Ectodermal cell (in vitro differentiated cells): ENCODE measurements around the gene EFL1. TPM values are rescaled to one million over a fixed set of nuclear protein-coding genes. Genes with fewer than 3 reads are reported as not detected.
A peak's percentile ranks its signal among the peaks of the same experiment; 100 is the strongest.
"Not testable (repeated sequence)": the region's sequence is repeated elsewhere in the genome, so short reads cannot be mapped to it uniquely, and the experiment has no call there.

Source experiments
- H3K27ac ChIP-seq: 2 replicates; pipeline ENCODE4 v1.7.0; 2013; ENCODE audit warnings: mild to moderate bottlenecking, low read depth, low read length; ENCODE audit not compliant: insufficient read depth, poor library complexity, severe bottlenecking
- H3K27me3 ChIP-seq: 2 replicates; pipeline ENCODE4 v1.7.0; 2013; ENCODE audit warnings: mild to moderate bottlenecking, low read length; ENCODE audit not compliant: insufficient read depth, control insufficient read depth, poor library complexity, severe bottlenecking
- H3K36me3 ChIP-seq: one replicate; pipeline ENCODE4 v1.7.0; 2013; ENCODE audit warnings: low read length; ENCODE audit not compliant: control insufficient read depth, insufficient read depth
- H3K4me1 ChIP-seq: one replicate; pipeline ENCODE4 v1.7.0; 2013; ENCODE audit warnings: low read length; ENCODE audit not compliant: control insufficient read depth, insufficient read depth
- H3K4me3 ChIP-seq: 2 replicates; pipeline ENCODE4 v1.7.0; 2013; ENCODE audit warnings: low read depth, low read length, control low read depth; ENCODE audit not compliant: insufficient read depth
- H3K9me3 ChIP-seq: 2 replicates; pipeline ENCODE4 v1.7.0; 2013; ENCODE audit warnings: mild to moderate bottlenecking, low read length, moderate library complexity; ENCODE audit not compliant: control insufficient read depth
- WGBS, 2 experiments: methylation state at CpG; one replicate each; pipeline ENCODE4 v1.1.7; 2013; ENCODE audit warnings: missing lambda C conversion rate in 2 of 2; 5-methylcytosine and 5-hydroxymethylcytosine counted together
- polyA plus RNA-seq, 4 experiments: library from polyadenylated mRNA; stranded (reverse); fragments of 50-300 nt; gene quantifications; one replicate each; pipeline ENCODE4 v1.2.3, GENCODE V29; 2013

Gene EFL1
- polyA plus RNA-seq (2013, experiment 1 of 4): 37.4 TPM
- 37.1 TPM for polyA plus RNA-seq (2013, experiment 2 of 4)
- 22.5 TPM for polyA plus RNA-seq (2013, experiment 3 of 4)
- 24.3 TPM for polyA plus RNA-seq (2013, experiment 4 of 4)

GRCh38 chr15:82262422-82263026 is at the start of gene EFL1, which contains the start of gene SAXO2:
EFL1 (minus strand) TSS chr15:82262734; CDS start chr15:82261778, 956 bp downstream.
SAXO2 (plus strand) TSS chr15:82262818; CDS start chr15:82262880, 62 bp downstream.
- peak within 1 kb of the TSS; percentile 81 for H3K27ac ChIP-seq
- WGBS, 2 experiments: 0% methylated on average over 57 of the region's 57 CpGs

GRCh38 chr15:82311321-82311720 is 48.8 kb upstream of the EFL1 start:
- H3K27me3 ChIP-seq, H3K4me3 ChIP-seq, H3K27ac ChIP-seq, H3K36me3 ChIP-seq, H3K4me1 ChIP-seq, H3K9me3 ChIP-seq: not testable (repeated sequence)
- 84 to 87% methylated on average over 5 of the region's 5 CpGs for WGBS, 2 experiments

More at GRCh38 chr15:82262422-82263026, at the start of gene EFL1, which contains the start of gene SAXO2:
- H3K4me3 ChIP-seq: peak within 1 kb of the TSS; percentile 95
- no peaks in the 10 kb centered on the region for H3K9me3 ChIP-seq
- H3K36me3 ChIP-seq: peaks cover 7% of the 10 kb centered on the region
- no peaks in the 10 kb centered on the region for H3K4me1 ChIP-seq
- no peaks in the 10 kb centered on the region for H3K27me3 ChIP-seq

- WGBS, 2 experiments: 80 to 94% methylated on average over 1 to 2 of the region's 2 CpGs
- no peak overlapping the region for H3K4me3 ChIP-seq
- H3K36me3 ChIP-seq: no peaks in the 10 kb centered on the region
- H3K27ac ChIP-seq: no peak overlapping the region
- no peaks in the 10 kb centered on the region for H3K27me3 ChIP-seq
- H3K4me1 ChIP-seq: no peaks in the 10 kb centered on the region
- no peaks in the 10 kb centered on the region for H3K9me3 ChIP-seq
These were observed 47.3 kb upstream of the EFL1 start for GRCh38 chr15:82309802-82310201.

GRCh38 chr15:82307714-82308081 is 45.2 kb upstream of the EFL1 start:
- Histone ChIP-seq H3K27me3 (no peaks in the 10 kb centered on the region), H3K4me1 (no peaks in the 10 kb centered on the region), H3K27ac (no peak overlapping the region), H3K4me3 (no peak overlapping the region), H3K9me3 (no peaks in the 10 kb centered on the region), H3K36me3 (no peaks in the 10 kb centered on the region)
- 93 to 94% methylated on average over 8 of the region's 8 CpGs for WGBS, 2 experiments

- Histone ChIP-seq H3K4me3 (no peak overlapping the region), H3K4me1 (no peaks in the 10 kb centered on the region), H3K9me3 (no peaks in the 10 kb centered on the region), H3K27ac (no peak overlapping the region), H3K36me3 (no peaks in the 10 kb centered on the region), H3K27me3 (no peaks in the 10 kb centered on the region)
- WGBS, 2 experiments: 87 to 89% methylated on average over 16 of the region's 16 CpGs
These were observed 44.5 kb upstream of the EFL1 start for GRCh38 chr15:82306791-82307713.

GRCh38 chr15:82305621-82306048 is 43.1 kb upstream of the EFL1 start:
- no peak overlapping the region for H3K27ac ChIP-seq

DNA sequence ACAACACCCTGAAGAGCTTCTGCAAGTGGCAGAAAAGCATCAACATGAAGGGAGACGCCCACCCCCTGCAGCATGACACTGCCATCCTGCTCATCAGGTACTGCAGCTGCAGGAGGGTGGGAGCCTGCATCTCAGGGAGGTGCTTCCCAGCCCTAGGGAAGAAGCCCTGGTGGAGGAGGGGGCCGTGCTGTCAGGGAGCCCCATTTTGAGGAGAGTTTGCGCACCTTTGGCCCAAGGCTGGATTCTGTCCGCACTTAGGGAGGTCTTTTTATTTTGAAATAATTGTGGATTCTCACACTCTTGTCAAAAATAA is 42.2 kb upstream of the EFL1 start:
- H3K9me3 ChIP-seq: no peaks in the 10 kb centered on the region
- no peak overlapping the region for H3K4me3 ChIP-seq
- H3K36me3 ChIP-seq: no peaks in the 10 kb centered on the region
- H3K4me1 ChIP-seq: no peaks in the 10 kb centered on the region
- WGBS, 2 experiments: 89% methylated on average over 4 of the region's 4 CpGs
- H3K27me3 ChIP-seq: no peaks in the 10 kb centered on the region
- H3K27ac ChIP-seq: no peak overlapping the region

More at GRCh38 chr15:82305621-82306048, 43.1 kb upstream of the EFL1 start:
- no peaks in the 10 kb centered on the region for H3K36me3 ChIP-seq
- no peaks in the 10 kb centered on the region for H3K27me3 ChIP-seq
- no peak overlapping the region for H3K4me3 ChIP-seq
- no peaks in the 10 kb centered on the region for H3K9me3 ChIP-seq
- 92 to 93% methylated on average over 7 of the region's 7 CpGs for WGBS, 2 experiments
- no peaks in the 10 kb centered on the region for H3K4me1 ChIP-seq

DNA sequence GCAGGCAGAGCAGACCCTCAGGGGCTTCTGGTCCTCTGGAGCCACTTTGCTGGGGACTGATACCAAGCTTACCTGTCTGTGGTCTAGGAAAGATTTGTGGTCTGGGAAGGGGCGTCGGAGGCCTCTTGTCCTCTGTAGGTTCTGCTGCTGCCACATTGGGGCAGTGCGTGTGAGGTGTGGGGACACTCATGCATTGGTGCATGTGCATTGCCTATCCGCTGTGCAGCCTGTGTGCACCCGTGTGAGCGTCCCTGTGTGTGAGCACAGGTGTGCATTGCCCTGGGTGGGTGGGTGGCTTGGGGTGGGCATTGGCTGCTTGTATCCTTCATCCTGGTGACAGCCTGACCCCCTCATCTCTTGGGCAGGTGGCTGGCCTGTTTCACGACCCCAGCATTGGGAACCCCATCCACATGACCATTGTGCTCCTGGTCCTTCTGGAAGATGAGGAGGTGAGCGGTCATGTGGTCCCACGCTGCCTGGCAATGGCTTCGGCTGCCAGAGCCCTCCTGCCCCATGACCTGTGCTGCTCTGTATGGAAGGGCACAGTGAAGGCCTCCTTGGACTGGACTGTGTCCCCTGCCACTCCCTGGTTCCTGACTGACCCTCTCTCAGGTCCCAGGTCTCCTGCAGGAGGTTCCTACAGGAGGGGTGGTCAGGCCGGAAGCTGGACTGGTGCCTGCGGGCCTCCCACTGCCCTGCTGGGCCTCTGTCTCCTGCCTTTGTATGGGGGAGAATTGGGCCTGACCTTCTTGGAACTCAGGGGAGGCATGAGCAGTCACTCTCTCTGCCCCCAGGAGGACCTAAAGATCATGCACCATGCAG is 41.6 kb upstream of the EFL1 start:
- 92 to 93% methylated on average over 12 of the region's 12 CpGs for WGBS, 2 experiments
- H3K27me3 ChIP-seq: no peaks in the 10 kb centered on the region
- H3K9me3 ChIP-seq: no peaks in the 10 kb centered on the region
- no peak overlapping the region for H3K27ac ChIP-seq
- no peak overlapping the region for H3K4me3 ChIP-seq
- H3K36me3 ChIP-seq: no peaks in the 10 kb centered on the region
- H3K4me1 ChIP-seq: no peaks in the 10 kb centered on the region

GRCh38 chr15:82301296-82302016 is 38.9 kb upstream of the EFL1 start:
- no peaks in the 10 kb centered on the region for H3K27me3 ChIP-seq
- H3K4me1 ChIP-seq: no peaks in the 10 kb centered on the region
- no peaks in the 10 kb centered on the region for H3K9me3 ChIP-seq
- H3K27ac ChIP-seq: no peak overlapping the region
- H3K4me3 ChIP-seq: no peak overlapping the region
- WGBS, 2 experiments: 82 to 88% methylated on average over 3 of the region's 3 CpGs
- no peaks in the 10 kb centered on the region for H3K36me3 ChIP-seq
